Upper lobe of left lung (tissue), 4 donors: ENCODE data around the gene MSI2.

Source experiments
- EP300 ChIP-seq, 4 donors: sonication (generic); formaldehyde crosslinking; IDR thresholded peaks; one replicate each; pipeline ENCODE4 v1.5.1; 2017; ENCODE audit warnings: antibody characterized with exemption in 4 of 4, control low read depth in 2 of 4
- POLR2A ChIP-seq, 4 donors: fragments of 450-650 bp; IDR thresholded peaks; one replicate each; pipeline ENCODE4 v1.5.1; 2016 to 2017; ENCODE audit warnings: antibody characterized with exemption in 4 of 4, mild to moderate bottlenecking in 2 of 4
- POLR2AphosphoS5 ChIP-seq, 2 donors: sonication (generic); formaldehyde crosslinking; IDR thresholded peaks; one replicate each; pipeline ENCODE4 v1.5.1; 2017; ENCODE audit warnings: antibody characterized with exemption in 2 of 2
- TF ChIP-seq, protein P1 (sequence below), 6 experiments: fragments of 450-650 bp in 4 of 6; fragments of 200-600 bp in 2 of 6; sonication (generic) in 2 of 6; IDR thresholded peaks; one replicate each; pipeline ENCODE4 v1.5.1; 2016 to 2019; ENCODE audit warnings: antibody characterized with exemption in 6 of 6

DNA sequence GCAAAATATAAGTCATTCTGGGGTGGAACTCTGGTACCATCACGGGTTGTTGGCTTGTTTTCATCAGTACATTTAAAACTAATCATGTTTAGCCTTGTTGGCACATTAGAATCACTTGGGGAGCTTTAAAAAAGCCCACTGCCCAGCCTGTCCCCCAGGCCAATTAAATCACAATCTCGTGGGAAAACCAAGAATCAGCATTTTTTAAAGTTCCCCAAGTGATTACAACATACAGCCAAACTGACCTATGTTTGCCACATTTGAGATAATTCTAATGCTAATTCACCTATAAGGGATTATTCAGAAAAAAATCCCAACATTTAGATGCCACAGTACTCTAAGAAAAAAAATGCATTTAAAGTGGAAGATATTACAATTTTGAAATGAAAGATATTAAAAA is 8.4 kb upstream of the MSI2 start:
- TF ChIP-seq, protein P1, sequence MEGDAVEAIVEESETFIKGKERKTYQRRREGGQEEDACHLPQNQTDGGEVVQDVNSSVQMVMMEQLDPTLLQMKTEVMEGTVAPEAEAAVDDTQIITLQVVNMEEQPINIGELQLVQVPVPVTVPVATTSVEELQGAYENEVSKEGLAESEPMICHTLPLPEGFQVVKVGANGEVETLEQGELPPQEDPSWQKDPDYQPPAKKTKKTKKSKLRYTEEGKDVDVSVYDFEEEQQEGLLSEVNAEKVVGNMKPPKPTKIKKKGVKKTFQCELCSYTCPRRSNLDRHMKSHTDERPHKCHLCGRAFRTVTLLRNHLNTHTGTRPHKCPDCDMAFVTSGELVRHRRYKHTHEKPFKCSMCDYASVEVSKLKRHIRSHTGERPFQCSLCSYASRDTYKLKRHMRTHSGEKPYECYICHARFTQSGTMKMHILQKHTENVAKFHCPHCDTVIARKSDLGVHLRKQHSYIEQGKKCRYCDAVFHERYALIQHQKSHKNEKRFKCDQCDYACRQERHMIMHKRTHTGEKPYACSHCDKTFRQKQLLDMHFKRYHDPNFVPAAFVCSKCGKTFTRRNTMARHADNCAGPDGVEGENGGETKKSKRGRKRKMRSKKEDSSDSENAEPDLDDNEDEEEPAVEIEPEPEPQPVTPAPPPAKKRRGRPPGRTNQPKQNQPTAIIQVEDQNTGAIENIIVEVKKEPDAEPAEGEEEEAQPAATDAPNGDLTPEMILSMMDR (IDR thresholded peaks at IDR 0.05): no peak
- no peak for TF ChIP-seq EP300 (IDR thresholded peaks at IDR 0.05)
- TF ChIP-seq POLR2AphosphoS5 (IDR thresholded peaks at IDR 0.05): no peak
- TF ChIP-seq POLR2A (IDR thresholded peaks at IDR 0.05): no peak
